Endothelial cell of umbilical vein (primary cell): ENCODE results near the gene NDUFB1. TPM values are rescaled to one million over a fixed set of nuclear protein-coding genes. Genes with fewer than 3 reads are reported as not detected.

Source experiments
- BruUV-seq: library from RNA; stranded (reverse); fragments of 400-500 nt; replicated peaks from 2 replicates; lab custom pipeline; 2021; lab: Mats Ljungman, UMichigan
- CTCF ChIA-PET: fragments of 300-600, 350-600 bp; sonication (Branson Sonifier 250); formaldehyde crosslinking; loops from one replicate; lab custom pipeline; 2021; ENCODE audit warnings: antibody characterized with exemption, inconsistent platforms; lab: Charles Lee
- POLR2A ChIA-PET: fragments of 300-600, 350-600 bp; sonication (Branson Sonifier 250); formaldehyde crosslinking; loops from one replicate; lab custom pipeline; 2021; ENCODE audit warnings: antibody characterized with exemption, inconsistent platforms; lab: Charles Lee
- DNase-seq: peaks from one replicate; pipeline ENCODE4 v3.0.0-alpha.2; 2011; ENCODE audit warnings: low read depth, low spot score
- FAIRE-seq: peaks from 2 replicates; lab custom pipeline; 2011; peaks lifted over from hg19 to GRCh38; lab: Jason Lieb, UNC
- H2AFZ ChIP-seq: 2 replicates; pipeline ENCODE4 v1.6.0; 2012; ENCODE audit warnings: low read depth, low read length, control low read depth, inconsistent platforms
- H3K27ac ChIP-seq: 2 replicates; pipeline ENCODE4 v1.5.1; 2011; ENCODE audit warnings: low read depth, mild to moderate bottlenecking, control low read depth, low read length, moderate library complexity; ENCODE audit not compliant: insufficient read depth
- H3K27me3 ChIP-seq, 2 experiments: 2 replicates each; pipeline versions ENCODE4 v1.6.0 to v1.6.1; 2011; ENCODE audit warnings: low read length in 2 of 2, mixed read lengths in 1 of 2; ENCODE audit not compliant: control insufficient read depth in 2 of 2, insufficient read depth in 2 of 2
- H3K36me3 ChIP-seq, 2 experiments: 2 replicates in 1 of 2; 3 replicates in 1 of 2; pipeline ENCODE4 v1.5.1; 2011; ENCODE audit warnings: low read length in 2 of 2, mild to moderate bottlenecking in 1 of 2, moderate library complexity in 1 of 2; ENCODE audit not compliant: control insufficient read depth in 2 of 2, insufficient read depth in 2 of 2; ENCODE audit errors: extremely low read depth in 1 of 2
- H3K4me1 ChIP-seq: 3 replicates; pipeline ENCODE4 v1.5.1; 2011; ENCODE audit warnings: mild to moderate bottlenecking, low read length; ENCODE audit not compliant: control insufficient read depth, insufficient read depth; ENCODE audit errors: extremely low read depth
- H3K4me2 ChIP-seq: 2 replicates; pipeline ENCODE4 v1.6.1; 2011; ENCODE audit warnings: low read length, control low read depth, mixed read lengths; ENCODE audit not compliant: insufficient read depth
- H3K4me3 ChIP-seq, 3 experiments: fragments of 200-600 bp in 1 of 3; sonication (generic), shearing (Covaris generic) in 1 of 3; replicated peaks in 1 of 3; 2 replicates each; pipeline ENCODE4 v1.5.1; 2011 to 2016; ENCODE audit warnings: control low read depth in 3 of 3, low read length in 3 of 3, mild to moderate bottlenecking in 2 of 3, inconsistent platforms in 1 of 3, low read depth in 1 of 3, moderate library complexity in 1 of 3; ENCODE audit not compliant: insufficient read depth in 1 of 3
- H3K79me2 ChIP-seq: 2 replicates; pipeline ENCODE4 v1.6.0; 2012; ENCODE audit warnings: low read length, inconsistent platforms; ENCODE audit not compliant: control insufficient read depth, insufficient read depth
- H3K9ac ChIP-seq: replicated peaks from 2 replicates; pipeline ENCODE3; 2011; ENCODE audit warnings: low read length, control low read depth; ENCODE audit not compliant: insufficient read depth; ENCODE audit errors: extremely low read depth
- H3K9me1 ChIP-seq: replicated peaks from 3 replicates; pipeline ENCODE4 v1.6.0; 2011; ENCODE audit warnings: mild to moderate bottlenecking, low read length; ENCODE audit not compliant: control insufficient read depth, insufficient read depth; ENCODE audit errors: extremely low read depth
- H3K9me3 ChIP-seq: replicated peaks from 2 replicates; pipeline ENCODE4 v1.5.1; 2012; ENCODE audit warnings: low read length, inconsistent platforms; ENCODE audit not compliant: control insufficient read depth, insufficient read depth
- H4K20me1 ChIP-seq: replicated peaks from 2 replicates; pipeline ENCODE3; 2011; ENCODE audit warnings: mild to moderate bottlenecking, low read length; ENCODE audit not compliant: control insufficient read depth, insufficient read depth; ENCODE audit errors: extremely low read depth
- EZH2 ChIP-seq: IDR thresholded peaks from 2 replicates; pipeline ENCODE4 v1.6.1; 2012; ENCODE audit warnings: borderline replicate concordance, low read depth, mild to moderate bottlenecking, moderate library complexity, low read length, inconsistent platforms; ENCODE audit not compliant: severe bottlenecking
- FOS ChIP-seq: IDR thresholded peaks from 2 replicates; pipeline ENCODE4 v1.6.1; 2011; ENCODE audit warnings: mild to moderate bottlenecking, low read length, moderate library complexity, borderline replicate concordance; ENCODE audit not compliant: insufficient read depth
- GATA2 ChIP-seq: IDR thresholded peaks from 2 replicates; pipeline ENCODE4 v1.7.0; 2011; ENCODE audit warnings: low read depth, mild to moderate bottlenecking, moderate library complexity, mixed read lengths, low read length; ENCODE audit not compliant: insufficient read length, insufficient read depth
- JUN ChIP-seq: IDR thresholded peaks from 2 replicates; pipeline ENCODE4 v1.6.1; 2011; ENCODE audit warnings: borderline replicate concordance, low read depth; ENCODE audit not compliant: insufficient read length, insufficient read depth
- MYC ChIP-seq: IDR thresholded peaks from one replicate; pipeline ENCODE4 v1.6.1; 2011; ENCODE audit warnings: mild to moderate bottlenecking, low read depth, low read length
- POLR2A ChIP-seq: IDR thresholded peaks from 2 replicates; pipeline ENCODE4 v1.6.1; 2012; ENCODE audit warnings: low read depth, mild to moderate bottlenecking, control low read depth, low read length
- POLR2AphosphoS5 ChIP-seq: IDR thresholded peaks from 2 replicates; pipeline ENCODE4 v1.6.1; 2012; ENCODE audit warnings: low read depth, mild to moderate bottlenecking, control low read depth, low read length, moderate library complexity; ENCODE audit not compliant: insufficient read depth
- dilution Hi-C: fragments of 300-500 bp; cut with MboI; formaldehyde crosslinking; loops from one replicate; pipeline ENCODE4 v1.15.0; 2019; ENCODE audit warnings: low sequenced_read_pairs; ENCODE audit not compliant: extremely low pct_ligation_motif_present
- intact Hi-C: fragments of 100-400 bp; cut with micrococcal nuclease; formaldehyde crosslinking; loops from one replicate; pipeline ENCODE4 v1.10.0; 2022
- polyA plus RNA-seq, 4 experiments: library from polyadenylated mRNA; depleted of rRNA in 3 of 4; stranded (reverse) in 3 of 4; unstranded in 1 of 4; fragments of >200 nt; gene quantifications; 2 replicates each; pipeline versions ENCODE4 v1.2.1 to v1.2.3, GENCODE V29; 2011 to 2012; ENCODE audit warnings: missing spikeins in 1 of 4
- total RNA-seq: library from RNA; stranded (reverse); gene quantifications from 2 replicates; pipeline ENCODE4 v1.2.3, GENCODE V29; 2021
- TF ChIP-seq, protein P1 (sequence below), 2 donors: IDR thresholded peaks; 1 replicate in 1 of 2; 2 replicates in 1 of 2; pipeline ENCODE4 v1.5.1; 2011; ENCODE audit warnings: low read length in 2 of 2, mild to moderate bottlenecking in 2 of 2, moderate library complexity in 2 of 2, control low read depth in 1 of 2, inconsistent platforms in 1 of 2, low read depth in 1 of 2; ENCODE audit not compliant: insufficient read depth in 1 of 2; ENCODE audit errors: extremely low read depth in 1 of 2
- TF ChIP-seq, protein P2 (sequence below): IDR thresholded peaks from 2 replicates; pipeline ENCODE4 v1.6.1; 2011; ENCODE audit not compliant: insufficient read depth, insufficient read length

Gene NDUFB1
- total and polyA plus RNA-seq, 2 donors (not counting 3 experiments of a cell fraction or from before 2014, with no cell fraction given) = 95.2 to 267 TPM

DNA sequence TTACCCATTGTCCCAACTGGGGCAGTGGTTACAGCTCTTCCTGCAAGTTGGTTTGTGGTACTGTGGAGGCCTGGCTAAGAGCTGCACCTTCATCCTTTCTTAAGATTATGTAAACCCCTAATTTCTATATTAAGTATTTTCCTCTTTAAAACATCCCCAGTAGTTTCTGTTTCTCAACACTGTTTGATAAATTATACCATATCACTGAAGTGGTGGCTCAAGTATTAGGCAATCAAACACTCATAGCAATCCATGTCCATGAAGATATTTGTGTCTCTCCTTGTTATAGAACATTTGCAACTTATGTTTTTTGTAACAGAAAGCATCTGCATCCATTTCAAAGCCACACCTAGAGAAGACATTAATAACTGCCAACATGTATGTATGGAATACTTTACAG, 47.0 kb downstream of the NDUFB1 start:
- Histone ChIP-seq H3K9me1 (no peaks in the 10 kb centered on the region), H3K27ac (no peak overlapping the region), H3K4me3 (no peak overlapping the region), H3K4me2 (no peak overlapping the region), H4K20me1 (no peaks in the 10 kb centered on the region), H2AFZ (no peak overlapping the region), H3K9me3 (no peaks in the 10 kb centered on the region), H3K9ac (no peak overlapping the region), H3K27me3 (no peaks in the 10 kb centered on the region), H3K79me2 (no peaks in the 10 kb centered on the region), H3K4me1 (no peaks in the 10 kb centered on the region), H3K36me3 (peaks cover 3% of the 10 kb centered on the region in 2 experiments)
- ChIA-PET CTCF (interaction anchor here (1.4 kb wide), 1 partner anchor 12 kb away, joined by 4 read pairs; no protein-coding TSS in a partner anchor), POLR2A (interaction anchor here (0.6 kb wide), 1 partner anchor 17 kb away, joined by 3 read pairs; no protein-coding TSS in a partner anchor)
- no peak for FAIRE-seq
- dilution Hi-C loops (no loop called here), intact Hi-C loops (no loop called here)
- TF ChIP-seq POLR2A = no peak
- no peak for TF ChIP-seq GATA2
- TF ChIP-seq FOS = no peak
- no peak for TF ChIP-seq MYC
- TF ChIP-seq POLR2AphosphoS5 = no peak
- TF ChIP-seq, protein P1, sequence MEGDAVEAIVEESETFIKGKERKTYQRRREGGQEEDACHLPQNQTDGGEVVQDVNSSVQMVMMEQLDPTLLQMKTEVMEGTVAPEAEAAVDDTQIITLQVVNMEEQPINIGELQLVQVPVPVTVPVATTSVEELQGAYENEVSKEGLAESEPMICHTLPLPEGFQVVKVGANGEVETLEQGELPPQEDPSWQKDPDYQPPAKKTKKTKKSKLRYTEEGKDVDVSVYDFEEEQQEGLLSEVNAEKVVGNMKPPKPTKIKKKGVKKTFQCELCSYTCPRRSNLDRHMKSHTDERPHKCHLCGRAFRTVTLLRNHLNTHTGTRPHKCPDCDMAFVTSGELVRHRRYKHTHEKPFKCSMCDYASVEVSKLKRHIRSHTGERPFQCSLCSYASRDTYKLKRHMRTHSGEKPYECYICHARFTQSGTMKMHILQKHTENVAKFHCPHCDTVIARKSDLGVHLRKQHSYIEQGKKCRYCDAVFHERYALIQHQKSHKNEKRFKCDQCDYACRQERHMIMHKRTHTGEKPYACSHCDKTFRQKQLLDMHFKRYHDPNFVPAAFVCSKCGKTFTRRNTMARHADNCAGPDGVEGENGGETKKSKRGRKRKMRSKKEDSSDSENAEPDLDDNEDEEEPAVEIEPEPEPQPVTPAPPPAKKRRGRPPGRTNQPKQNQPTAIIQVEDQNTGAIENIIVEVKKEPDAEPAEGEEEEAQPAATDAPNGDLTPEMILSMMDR (IDR thresholded peaks at IDR 0.05; ENCODE audit: extremely low read depth in 1 of 2, insufficient read depth in 1 of 2, low read depth in 1 of 2, low read length in 2 of 2) = no peak
- TF ChIP-seq JUN = no peak
- TF ChIP-seq, protein P2, sequence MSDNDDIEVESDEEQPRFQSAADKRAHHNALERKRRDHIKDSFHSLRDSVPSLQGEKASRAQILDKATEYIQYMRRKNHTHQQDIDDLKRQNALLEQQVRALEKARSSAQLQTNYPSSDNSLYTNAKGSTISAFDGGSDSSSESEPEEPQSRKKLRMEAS = no peak
- no peak for TF ChIP-seq EZH2
- DNase-seq = no peak
- no TSS peak for BruUV-seq

Other genes starting within 250 kb of the NDUFB1 start
- 27.6 and 44.9 TPM in 2 replicates for gene FBLN5, start 174.0 kb downstream of the NDUFB1 start, total RNA-seq
- gene FBLN5, start 174.0 kb downstream of the NDUFB1 start, polyA plus RNA-seq = 33.1 and 35.7 TPM in 2 replicates
- 51.7 and 58.0 TPM in 2 replicates for gene TRIP11, start 81.6 kb downstream of the NDUFB1 start, total RNA-seq
- gene TRIP11, start 81.6 kb downstream of the NDUFB1 start, polyA plus RNA-seq = 6.0 and 7.0 TPM in 2 replicates
- 28.1 and 30.2 TPM in 2 replicates for gene ATXN3, start 15.1 kb downstream of the NDUFB1 start, total RNA-seq
- gene ATXN3, start 15.1 kb downstream of the NDUFB1 start, polyA plus RNA-seq = 4.0 and 7.9 TPM in 2 replicates
- gene CPSF2, start 263 bp upstream of the NDUFB1 start, total RNA-seq = 76.9 and 81.7 TPM in 2 replicates
- 5.5 and 8.3 TPM in 2 replicates for gene CPSF2, start 263 bp upstream of the NDUFB1 start, polyA plus RNA-seq
- 0.07 and 0.14 TPM in 2 replicates for gene SLC24A4, start 201.5 kb upstream of the NDUFB1 start, total RNA-seq
- gene SLC24A4, start 201.5 kb upstream of the NDUFB1 start, polyA plus RNA-seq = 0.02 and 0.08 TPM in 2 replicates